Smooth muscle cell (in vitro differentiated cells): ENCODE results near the gene GJE1. TPM values are rescaled to one million over a fixed set of nuclear protein-coding genes. Genes with fewer than 3 reads are reported as not detected.
A peak's percentile ranks its signal among the peaks of the same experiment; 100 is the strongest.
"Not testable (repeated sequence)": the region's sequence is repeated elsewhere in the genome, so short reads cannot be mapped to it uniquely, and the experiment has no call there.

Experiments
- DNase-seq: peaks from one replicate; lab custom pipeline; 2025; ENCODE audit not compliant: unreplicated experiment; lab: John Stamatoyannopoulos, UW
- H2AFZ ChIP-seq: fragments of 200-600 bp; sonication (generic); 2 replicates; pipeline ENCODE4 v1.6.0; 2016; ENCODE audit warnings: antibody characterized with exemption, low read depth, mild to moderate bottlenecking
- H3F3A ChIP-seq: fragments of 200-600 bp; sonication (generic); 2 replicates; pipeline ENCODE4 v1.6.0; 2017; ENCODE audit warnings: antibody characterized with exemption, low read depth
- H3K27ac ChIP-seq: fragments of 200-600 bp; sonication (generic); 2 replicates; pipeline ENCODE4 v1.5.1; 2016; ENCODE audit warnings: low read depth, mild to moderate bottlenecking
- H3K27me3 ChIP-seq: fragments of 200-600 bp; sonication (generic); 2 replicates; pipeline ENCODE4 v1.6.1; 2016; ENCODE audit warnings: low read depth, mild to moderate bottlenecking
- H3K36me3 ChIP-seq: fragments of 200-600 bp; sonication (generic); 2 replicates; pipeline ENCODE4 v1.5.1; 2016; ENCODE audit warnings: low read depth
- H3K4me1 ChIP-seq: fragments of 200-600 bp; sonication (generic); 2 replicates; pipeline ENCODE4 v1.5.1; 2016; ENCODE audit warnings: low read depth
- H3K4me2 ChIP-seq: fragments of 200-600 bp; sonication (generic); 2 replicates; pipeline ENCODE4 v1.6.0; 2016; ENCODE audit warnings: mild to moderate bottlenecking
- H3K4me3 ChIP-seq: fragments of 200-600 bp; sonication (generic); 2 replicates; pipeline ENCODE4 v1.5.1; 2016; ENCODE audit warnings: mild to moderate bottlenecking
- H3K79me2 ChIP-seq: fragments of 200-600 bp; sonication (generic); 2 replicates; pipeline ENCODE4 v1.6.0; 2016; ENCODE audit warnings: low read depth, mild to moderate bottlenecking
- H3K9ac ChIP-seq: fragments of 200-600 bp; sonication (generic); 2 replicates; pipeline ENCODE4 v1.6.0; 2016; ENCODE audit warnings: low read depth
- H3K9me3 ChIP-seq: fragments of 200-600 bp; sonication (generic); replicated peaks from 2 replicates; pipeline ENCODE4 v1.5.1; 2016; ENCODE audit warnings: low read depth
- H4K20me1 ChIP-seq: fragments of 200-600 bp; sonication (generic); 2 replicates; pipeline ENCODE4 v1.6.0; 2016; ENCODE audit warnings: low read depth
- CTCF ChIP-seq: fragments of 200-600 bp; sonication (generic); IDR thresholded peaks from 2 replicates; pipeline ENCODE4 v1.5.1; 2017; ENCODE audit warnings: borderline replicate concordance, mild to moderate bottlenecking, antibody characterized with exemption; ENCODE audit not compliant: insufficient read depth, poor library complexity, severe bottlenecking
- WGBS: methylation state at CpG from one replicate; pipeline ENCODE4 v1.1.7; 2016; ENCODE audit warnings: low lambda C conversion rate; 5-methylcytosine and 5-hydroxymethylcytosine counted together
- polyA plus RNA-seq: library from polyadenylated mRNA; unstranded; fragments of >200 nt; fragmentation: Nextera tagmentation; extraction: Ambion mirVana; gene quantifications from 2 replicates; pipeline ENCODE4 v1.2.1, GENCODE V29; 2016
- total RNA-seq: library from RNA; depleted of rRNA; stranded (reverse); fragments of >200 nt; gene quantifications from 2 replicates; pipeline ENCODE4 v1.2.3, GENCODE V29; 2014

Gene GJE1
- total and polyA plus RNA-seq, 2 experiments from 2014 or later, result not detected

- H3K9me3 ChIP-seq, result no peaks in the 10 kb centered on the region
Measured at GRCh38 chr6:142155091-142155490, 22.4 kb downstream of the GJE1 start.

GRCh38 chr6:142155895-142156757, 23.4 kb downstream of the GJE1 start:
- no peaks in the 10 kb centered on the region for H3K27me3 ChIP-seq
- H3K9ac ChIP-seq, result no peak overlapping the region
- H3K27ac ChIP-seq, result peak overlapping the region; percentile 30
- no peaks in the 10 kb centered on the region for H3K4me1 ChIP-seq
- peak; percentile 52 for TF ChIP-seq CTCF
- no peaks in the 10 kb centered on the region for H3F3A ChIP-seq
- no peaks in the 10 kb centered on the region for H3K9me3 ChIP-seq
- no peak overlapping the region for H3K4me2 ChIP-seq
- H3K79me2 ChIP-seq, result peaks cover 87% of the 10 kb centered on the region
- WGBS, result 46% methylated on average over 5 of the region's 5 CpGs
- H4K20me1 ChIP-seq, result peaks cover 87% of the 10 kb centered on the region
- no peak overlapping the region for H3K4me3 ChIP-seq
- no peak overlapping the region for H2AFZ ChIP-seq
- no peaks in the 10 kb centered on the region for H3K36me3 ChIP-seq
- DNase-seq, result no peak

More at GRCh38 chr6:142155091-142155490, 22.4 kb downstream of the GJE1 start:
- no peaks in the 10 kb centered on the region for H3K27me3 ChIP-seq
- H4K20me1 ChIP-seq, result peaks cover 77% of the 10 kb centered on the region
- no peak for DNase-seq
- no peak overlapping the region for H3K27ac ChIP-seq
- no peaks in the 10 kb centered on the region for H3F3A ChIP-seq
- no peak overlapping the region for H3K4me2 ChIP-seq
- H3K9ac ChIP-seq, result no peak overlapping the region
- H3K4me1 ChIP-seq, result no peaks in the 10 kb centered on the region
- no peak for TF ChIP-seq CTCF
- WGBS, result 87% methylated on average over 3 of the region's 3 CpGs
- H3K79me2 ChIP-seq, result peaks cover 87% of the 10 kb centered on the region
- H2AFZ ChIP-seq, result no peak overlapping the region
- H3K4me3 ChIP-seq, result no peak overlapping the region
- no peaks in the 10 kb centered on the region for H3K36me3 ChIP-seq

- not testable (repeated sequence) for H3K36me3 ChIP-seq, H3K27me3 ChIP-seq, H3K4me3 ChIP-seq, H3K9me3 ChIP-seq, H3F3A ChIP-seq, H2AFZ ChIP-seq, H3K4me1 ChIP-seq, H3K9ac ChIP-seq, H3K27ac ChIP-seq, H3K4me2 ChIP-seq, DNase-seq
- H4K20me1 ChIP-seq, result peaks cover 91% of the 10 kb centered on the region
- 94% methylated on average over 4 of the region's 4 CpGs for WGBS
- peaks cover 87% of the 10 kb centered on the region for H3K79me2 ChIP-seq
Measured at GRCh38 chr6:142156758-142157068, 24.0 kb downstream of the GJE1 start.

GRCh38 chr6:142162780-142163179, 30.1 kb downstream of the GJE1 start:
- peaks cover 77% of the 10 kb centered on the region for H4K20me1 ChIP-seq
- WGBS, result 100% methylated on average over 1 of the region's 1 CpG
- no peak overlapping the region for H3K9ac ChIP-seq
- no peak for TF ChIP-seq CTCF
- H2AFZ ChIP-seq, result no peak overlapping the region
- H3K36me3 ChIP-seq, result no peaks in the 10 kb centered on the region
- H3F3A ChIP-seq, result no peaks in the 10 kb centered on the region
- H3K27ac ChIP-seq, result no peak overlapping the region
- no peak for DNase-seq
- no peaks in the 10 kb centered on the region for H3K9me3 ChIP-seq
- no peaks in the 10 kb centered on the region for H3K4me1 ChIP-seq
- H3K79me2 ChIP-seq, result peaks cover 83% of the 10 kb centered on the region
- no peaks in the 10 kb centered on the region for H3K27me3 ChIP-seq
- no peak overlapping the region for H3K4me3 ChIP-seq
- H3K4me2 ChIP-seq, result no peak overlapping the region
